Measurements from ENCODE around the gene ORC2.
A peak's percentile ranks its signal among the peaks of the same experiment; 100 is the strongest.
"Not testable (repeated sequence)": the region's sequence is repeated elsewhere in the genome, so short reads cannot be mapped to it uniquely, and the experiment has no call there.

Gene ORC2

GRCh38 chr2:200963124-200963917, at the start of gene ORC2:
TSS of gene ORC2 (minus strand) at chr2:200963660. CDS start at chr2:200958123, 5,537 bp downstream.
- DNase-seq (ENCODE audit: low spot score), result peak; percentile 95

- DNase-seq (ENCODE audit: low spot score), result no peak
These were observed 44.9 kb upstream of the ORC2 start for GRCh38 chr2:201008296-201008829.

GRCh38 chr2:201007584-201007998, 44.1 kb upstream of the ORC2 start:
- DNase-seq (ENCODE audit: low spot score), result no peak

- DNase-seq (ENCODE audit: low spot score), result no peak
These were observed 43.2 kb upstream of the ORC2 start for GRCh38 chr2:201006704-201007103.

- no peak for DNase-seq (ENCODE audit: low spot score)
These were observed 40.9 kb upstream of the ORC2 start for GRCh38 chr2:201004370-201004769.

- no peak for DNase-seq (ENCODE audit: low spot score)
These were observed 29.6 kb upstream of the ORC2 start for GRCh38 chr2:200993097-200993496.

- no peak for DNase-seq (ENCODE audit: low spot score)
These were observed 23.7 kb upstream of the ORC2 start for GRCh38 chr2:200987137-200987536.

GRCh38 chr2:200985799-200986198, 22.3 kb upstream of the ORC2 start:
- DNase-seq (ENCODE audit: low spot score), result no peak

GRCh38 chr2:200976710-200977109, 13.2 kb upstream of the ORC2 start:
- DNase-seq (ENCODE audit: low spot score), result no peak

- DNase-seq (ENCODE audit: low spot score), result no peak
These were observed 12.2 kb upstream of the ORC2 start for GRCh38 chr2:200975672-200976071.

GRCh38 chr2:200970057-200970456, 6.6 kb upstream of the ORC2 start:
- not testable (repeated sequence) for DNase-seq (ENCODE audit: low spot score)

- no peak for DNase-seq (ENCODE audit: low spot score)
These were observed 5.3 kb upstream of the ORC2 start for GRCh38 chr2:200968735-200969134.

GRCh38 chr2:200968162-200968561, 4.7 kb upstream of the ORC2 start:
- no peak for DNase-seq (ENCODE audit: low spot score)

- no peak for DNase-seq (ENCODE audit: low spot score)
These were observed 3.3 kb upstream of the ORC2 start for GRCh38 chr2:200966770-200967169.

GRCh38 chr2:200964498-200964897, 1.0 kb upstream of the ORC2 start:
- peak; percentile 15 for DNase-seq (ENCODE audit: low spot score)

GRCh38 chr2:200963918-200964252, 425 bp upstream of the ORC2 start:
- DNase-seq (ENCODE audit: low spot score), result not testable (repeated sequence)

GRCh38 chr2:200962811-200963123, 693 bp downstream of the ORC2 start:
- no peak for DNase-seq (ENCODE audit: low spot score)

- no peak for DNase-seq (ENCODE audit: low spot score)
These were observed 1.8 kb downstream of the ORC2 start for GRCh38 chr2:200961674-200962073.

GRCh38 chr2:200950378-200950777, 13.1 kb downstream of the ORC2 start:
- no peak for DNase-seq (ENCODE audit: low spot score)

- DNase-seq (ENCODE audit: low spot score), result no peak
These were observed 18.1 kb downstream of the ORC2 start for GRCh38 chr2:200945395-200945729.

GRCh38 chr2:200944467-200945394, 18.7 kb downstream of the ORC2 start:
- DNase-seq (ENCODE audit: low spot score), result no peak

GRCh38 chr2:200943527-200944105, 19.8 kb downstream of the ORC2 start:
- no peak for DNase-seq (ENCODE audit: low spot score)

GRCh38 chr2:200939832-200940231, 23.6 kb downstream of the ORC2 start:
- DNase-seq (ENCODE audit: low spot score), result no peak
